Keratinocyte (primary cell): ENCODE results near the gene CNTNAP5.

Experiments used
- EZH2 ChIP-seq: IDR thresholded peaks from one replicate; pipeline ENCODE4 v1.6.1; 2012; ENCODE audit warnings: inconsistent platforms, mild to moderate bottlenecking, low read length, moderate library complexity
- TF ChIP-seq, protein P1 (sequence below), 3 experiments: IDR thresholded peaks in 1 of 3; conservative IDR thresholded peaks in 1 of 3; optimal IDR thresholded peaks in 1 of 3; 2 replicates in 2 of 3; 3 replicates in 1 of 3; pipeline versions ENCODE3 to v1.5.1; 2011; ENCODE audit warnings: low read length in 3 of 3, mild to moderate bottlenecking in 3 of 3, moderate library complexity in 2 of 3, control low read depth in 1 of 3, inconsistent platforms in 1 of 3; ENCODE audit not compliant: insufficient read depth in 2 of 3; ENCODE audit errors: extremely low read depth in 1 of 3

DNA sequence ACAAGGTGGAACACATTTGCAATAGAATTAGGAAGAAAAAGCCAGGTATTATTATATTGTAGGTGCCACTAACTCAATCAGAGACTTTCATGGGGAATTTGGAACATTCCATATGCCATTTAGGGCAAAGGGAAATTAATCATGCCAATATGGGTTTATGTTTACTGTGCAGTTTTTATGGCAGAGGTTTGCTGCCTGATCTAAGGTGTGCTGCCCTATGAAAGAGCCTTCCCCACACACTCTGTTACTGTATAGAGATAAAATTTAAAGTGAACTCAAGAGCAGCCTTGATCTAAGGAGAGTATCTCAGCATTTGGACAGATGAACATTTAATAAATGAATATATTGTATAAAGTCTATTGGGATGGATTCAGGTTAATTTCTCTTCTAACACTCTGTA is 771.6 kb downstream of the CNTNAP5 start:
- TF ChIP-seq, protein P1, sequence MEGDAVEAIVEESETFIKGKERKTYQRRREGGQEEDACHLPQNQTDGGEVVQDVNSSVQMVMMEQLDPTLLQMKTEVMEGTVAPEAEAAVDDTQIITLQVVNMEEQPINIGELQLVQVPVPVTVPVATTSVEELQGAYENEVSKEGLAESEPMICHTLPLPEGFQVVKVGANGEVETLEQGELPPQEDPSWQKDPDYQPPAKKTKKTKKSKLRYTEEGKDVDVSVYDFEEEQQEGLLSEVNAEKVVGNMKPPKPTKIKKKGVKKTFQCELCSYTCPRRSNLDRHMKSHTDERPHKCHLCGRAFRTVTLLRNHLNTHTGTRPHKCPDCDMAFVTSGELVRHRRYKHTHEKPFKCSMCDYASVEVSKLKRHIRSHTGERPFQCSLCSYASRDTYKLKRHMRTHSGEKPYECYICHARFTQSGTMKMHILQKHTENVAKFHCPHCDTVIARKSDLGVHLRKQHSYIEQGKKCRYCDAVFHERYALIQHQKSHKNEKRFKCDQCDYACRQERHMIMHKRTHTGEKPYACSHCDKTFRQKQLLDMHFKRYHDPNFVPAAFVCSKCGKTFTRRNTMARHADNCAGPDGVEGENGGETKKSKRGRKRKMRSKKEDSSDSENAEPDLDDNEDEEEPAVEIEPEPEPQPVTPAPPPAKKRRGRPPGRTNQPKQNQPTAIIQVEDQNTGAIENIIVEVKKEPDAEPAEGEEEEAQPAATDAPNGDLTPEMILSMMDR (optimal IDR thresholded peaks at IDR 0.05 in 1 of 3, IDR thresholded peaks at IDR 0.05 in 1 of 3, conservative IDR thresholded peaks at IDR 0.05 in 1 of 3; ENCODE audit: extremely low read depth in 1 of 3, insufficient read depth in 2 of 3, low read length in 3 of 3) = no peak
- no peak for TF ChIP-seq EZH2
